Gastroesophageal sphincter (tissue), 3 donors: ENCODE results near the gene TRMT10B.

ENCODE experiments used
- POLR2A ChIP-seq, 2 donors: fragments of 450-650 bp; IDR thresholded peaks; one replicate each; pipeline ENCODE4 v1.6.1; 2017; ENCODE audit warnings: antibody characterized with exemption in 2 of 2, mild to moderate bottlenecking in 2 of 2, moderate library complexity in 1 of 2
- POLR2AphosphoS5 ChIP-seq: sonication (generic); formaldehyde crosslinking; IDR thresholded peaks from one replicate; pipeline ENCODE4 v1.6.1; 2017; ENCODE audit warnings: antibody characterized with exemption
- TF ChIP-seq, protein P1 (sequence below), 4 experiments: fragments of 200-600 bp in 2 of 4; fragments of 450-650 bp in 2 of 4; sonication (generic) in 1 of 4; IDR thresholded peaks; one replicate each; pipeline ENCODE4 v1.5.1; 2017 to 2019; ENCODE audit warnings: antibody characterized with exemption in 4 of 4, mild to moderate bottlenecking in 2 of 4, moderate library complexity in 2 of 4

DNA sequence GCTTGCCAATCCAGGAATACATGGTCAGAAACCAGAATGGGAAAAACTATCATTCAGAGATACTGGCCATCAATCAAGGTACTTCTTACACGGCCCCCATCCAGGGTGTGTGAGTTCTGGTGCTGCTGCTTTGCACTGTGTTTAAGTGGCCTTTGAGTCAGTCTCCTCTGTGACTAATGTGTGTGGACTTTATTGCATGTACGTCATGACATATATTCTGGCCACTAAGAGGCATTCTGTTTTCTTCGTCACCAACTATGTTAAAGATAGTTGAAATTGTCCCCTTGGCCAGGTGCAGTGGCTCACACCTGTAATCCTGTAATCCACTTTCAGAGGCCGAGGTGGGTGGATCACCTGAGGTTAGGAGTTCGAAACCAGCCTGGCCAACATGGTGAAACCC lies 22.7 kb downstream of the TRMT10B start:
- TF ChIP-seq, protein P1, sequence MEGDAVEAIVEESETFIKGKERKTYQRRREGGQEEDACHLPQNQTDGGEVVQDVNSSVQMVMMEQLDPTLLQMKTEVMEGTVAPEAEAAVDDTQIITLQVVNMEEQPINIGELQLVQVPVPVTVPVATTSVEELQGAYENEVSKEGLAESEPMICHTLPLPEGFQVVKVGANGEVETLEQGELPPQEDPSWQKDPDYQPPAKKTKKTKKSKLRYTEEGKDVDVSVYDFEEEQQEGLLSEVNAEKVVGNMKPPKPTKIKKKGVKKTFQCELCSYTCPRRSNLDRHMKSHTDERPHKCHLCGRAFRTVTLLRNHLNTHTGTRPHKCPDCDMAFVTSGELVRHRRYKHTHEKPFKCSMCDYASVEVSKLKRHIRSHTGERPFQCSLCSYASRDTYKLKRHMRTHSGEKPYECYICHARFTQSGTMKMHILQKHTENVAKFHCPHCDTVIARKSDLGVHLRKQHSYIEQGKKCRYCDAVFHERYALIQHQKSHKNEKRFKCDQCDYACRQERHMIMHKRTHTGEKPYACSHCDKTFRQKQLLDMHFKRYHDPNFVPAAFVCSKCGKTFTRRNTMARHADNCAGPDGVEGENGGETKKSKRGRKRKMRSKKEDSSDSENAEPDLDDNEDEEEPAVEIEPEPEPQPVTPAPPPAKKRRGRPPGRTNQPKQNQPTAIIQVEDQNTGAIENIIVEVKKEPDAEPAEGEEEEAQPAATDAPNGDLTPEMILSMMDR (IDR thresholded peaks at IDR 0.05) = no peak
- no peak for TF ChIP-seq POLR2AphosphoS5
- no peak for TF ChIP-seq POLR2A (IDR thresholded peaks at IDR 0.05)
